H9 (cell line): ENCODE data around the gene PDHA2. TPM values are rescaled to one million over a fixed set of nuclear protein-coding genes. Genes with fewer than 3 reads are reported as not detected.

Experiments used
- DNase-seq: peaks from one replicate; pipeline ENCODE4 v3.0.0-alpha.2; 2017
- H2AFZ ChIP-seq: one replicate; pipeline ENCODE4 v1.6.1; 2013; ENCODE audit warnings: mild to moderate bottlenecking, low read length, control low read depth, moderate library complexity
- H2AK5ac ChIP-seq: 2 replicates; pipeline ENCODE4 v1.6.1; 2013; ENCODE audit warnings: low read length, control low read depth, mixed read lengths; ENCODE audit not compliant: insufficient read length
- H2BK120ac ChIP-seq: one replicate; pipeline ENCODE4 v1.6.1; 2013; ENCODE audit warnings: low read depth, mild to moderate bottlenecking, low read length, control low read depth, inconsistent platforms; ENCODE audit not compliant: poor library complexity, severe bottlenecking
- H2BK12ac ChIP-seq: 2 replicates; pipeline ENCODE4 v1.6.1; 2013; ENCODE audit warnings: low read length, control low read depth, mixed read lengths, low read depth; ENCODE audit not compliant: insufficient read length
- H2BK15ac ChIP-seq: 2 replicates; pipeline ENCODE4 v1.6.1; 2013; ENCODE audit warnings: low read depth, low read length, control low read depth
- H2BK20ac ChIP-seq: one replicate; pipeline ENCODE4 v1.6.1; 2013; ENCODE audit warnings: low read depth, mild to moderate bottlenecking, low read length, control low read depth, inconsistent platforms; ENCODE audit not compliant: poor library complexity, severe bottlenecking
- H2BK5ac ChIP-seq: 2 replicates; pipeline ENCODE4 v1.6.1; 2013; ENCODE audit warnings: low read length, control low read depth, mixed read lengths; ENCODE audit not compliant: insufficient read length
- H3K14ac ChIP-seq: 2 replicates; pipeline ENCODE4 v1.6.1; 2013; ENCODE audit warnings: low read length, control low read depth; ENCODE audit not compliant: insufficient read depth
- H3K18ac ChIP-seq: 2 replicates; pipeline ENCODE4 v1.6.1; 2013; ENCODE audit warnings: low read depth, mild to moderate bottlenecking, mixed read lengths, low read length, control low read depth; ENCODE audit not compliant: insufficient read length
- H3K23ac ChIP-seq: 2 replicates; pipeline ENCODE4 v1.6.1; 2013; ENCODE audit warnings: low read length, control low read depth, mixed read lengths, low read depth; ENCODE audit not compliant: insufficient read length
- H3K23me2 ChIP-seq: 2 replicates; pipeline ENCODE4 v1.6.1; 2013; ENCODE audit warnings: low read depth, mild to moderate bottlenecking, mixed read lengths, low read length, control low read depth; ENCODE audit not compliant: insufficient read length, poor library complexity, severe bottlenecking
- H3K27ac ChIP-seq: 2 replicates; pipeline ENCODE4 v1.5.1; 2013; ENCODE audit warnings: low read length, control low read depth, mixed read lengths, low read depth; ENCODE audit not compliant: insufficient read length
- H3K27me3 ChIP-seq: 2 replicates; pipeline ENCODE4 v1.6.1; 2013; ENCODE audit warnings: low read length, control low read depth, inconsistent platforms; ENCODE audit not compliant: insufficient read depth
- H3K4ac ChIP-seq: 2 replicates; pipeline ENCODE4 v1.6.1; 2013; ENCODE audit warnings: low read depth, mild to moderate bottlenecking, control low read depth, inconsistent platforms, low read length, moderate library complexity
- H3K4me1 ChIP-seq: 2 replicates; pipeline ENCODE4 v1.6.1; 2013; ENCODE audit warnings: low read length, control low read depth, inconsistent platforms; ENCODE audit not compliant: insufficient read depth
- H3K4me2 ChIP-seq: 2 replicates; pipeline ENCODE4 v1.6.1; 2013; ENCODE audit warnings: low read length, control low read depth, mixed read lengths; ENCODE audit not compliant: insufficient read length, insufficient read depth
- H3K56ac ChIP-seq: 2 replicates; pipeline ENCODE4 v1.6.1; 2013; ENCODE audit warnings: low read depth, mild to moderate bottlenecking, mixed read lengths, low read length, control low read depth; ENCODE audit not compliant: insufficient read length
- H3K79me1 ChIP-seq: 2 replicates; pipeline ENCODE4 v1.6.1; 2013; ENCODE audit warnings: low read depth, mild to moderate bottlenecking, moderate library complexity, low read length, control low read depth, inconsistent platforms; ENCODE audit not compliant: insufficient read depth, poor library complexity, severe bottlenecking
- H3K79me2 ChIP-seq: 2 replicates; pipeline ENCODE4 v1.6.1; 2013; ENCODE audit warnings: low read length, control low read depth, inconsistent platforms; ENCODE audit not compliant: insufficient read depth
- H3K9ac ChIP-seq: 2 replicates; pipeline ENCODE4 v1.6.1; 2013; ENCODE audit warnings: low read length, control low read depth, mixed read lengths; ENCODE audit not compliant: insufficient read length; ENCODE audit errors: extremely low read depth
- H3K9me3 ChIP-seq: one replicate; pipeline ENCODE4 v1.6.1; 2013; ENCODE audit warnings: low read depth, low read length, inconsistent platforms; ENCODE audit not compliant: control insufficient read depth
- H3T11ph ChIP-seq: one replicate; pipeline ENCODE4 v1.6.1; 2013; ENCODE audit warnings: mild to moderate bottlenecking, low read length, control low read depth, inconsistent platforms
- H4K20me1 ChIP-seq: one replicate; pipeline ENCODE4 v1.6.1; 2013; ENCODE audit not compliant: control insufficient read depth, insufficient read length, insufficient read depth
- H4K5ac ChIP-seq: 2 replicates; pipeline ENCODE4 v1.6.1; 2013; ENCODE audit warnings: low read depth, mild to moderate bottlenecking, mixed read lengths, low read length, control low read depth; ENCODE audit not compliant: insufficient read length
- H4K8ac ChIP-seq: replicated peaks from 2 replicates; pipeline ENCODE4 v1.6.1; 2013; ENCODE audit warnings: low read length, control low read depth, mixed read lengths, low read depth; ENCODE audit not compliant: insufficient read length
- H4K91ac ChIP-seq: 2 replicates; pipeline ENCODE4 v1.6.1; 2013; ENCODE audit warnings: low read depth, mild to moderate bottlenecking, moderate library complexity, mixed read lengths, low read length, control low read depth; ENCODE audit not compliant: insufficient read length
- H3K27ac Mint-ChIP-seq, 3 experiments: 2 replicates in 2 of 3; 3 replicates in 1 of 3; pipeline ENCODE4 v1.8.0; 2020 to 2021; ENCODE audit warnings: mixed read lengths in 3 of 3, mild to moderate bottlenecking in 1 of 3, moderate library complexity in 1 of 3
- H3K27me3 Mint-ChIP-seq: 2 replicates; pipeline ENCODE4 v1.8.0; 2021; ENCODE audit warnings: low read depth, mild to moderate bottlenecking, moderate library complexity, mixed read lengths
- H3K36me3 Mint-ChIP-seq, 3 experiments: 2 replicates in 2 of 3; 3 replicates in 1 of 3; pipeline ENCODE4 v1.8.0; 2020 to 2021; ENCODE audit warnings: low read depth in 3 of 3, mixed read lengths in 3 of 3; ENCODE audit not compliant: insufficient read depth in 1 of 3
- H3K4me1 Mint-ChIP-seq, 2 experiments: 2 replicates each; pipeline ENCODE4 v1.8.0; 2020; ENCODE audit warnings: mixed read lengths in 2 of 2
- H3K4me3 Mint-ChIP-seq, 2 experiments: 2 replicates in 1 of 2; 3 replicates in 1 of 2; pipeline ENCODE4 v1.8.0; 2020 to 2021; ENCODE audit warnings: mild to moderate bottlenecking in 2 of 2, mixed read lengths in 2 of 2, moderate library complexity in 1 of 2
- H3K9me3 Mint-ChIP-seq, 2 experiments: 2 replicates in 1 of 2; 3 replicates in 1 of 2; pipeline ENCODE4 v1.8.0; 2020; ENCODE audit warnings: mild to moderate bottlenecking in 2 of 2, mixed read lengths in 2 of 2, moderate library complexity in 1 of 2
- CTCF ChIP-seq: fragments of 200-600 bp; sonication (generic); conservative IDR thresholded peaks from 3 replicates; pipeline ENCODE4 v1.8.0; 2021; ENCODE audit warnings: antibody characterized with exemption, mild to moderate bottlenecking
- WGBS: extraction: QIAGEN DNeasy Blood & Tissue Kit; methylation state at CpG from one replicate; pipeline ENCODE4 v1.1.7; 2013; ENCODE audit warnings: missing lambda C conversion rate, low lambda C conversion rate, mixed read lengths; ENCODE audit not compliant: insufficient read length; ENCODE audit errors: extremely low coverage; 5-methylcytosine and 5-hydroxymethylcytosine counted together
- total RNA-seq: library from RNA; stranded (reverse); gene quantifications from 2 replicates; pipeline ENCODE4 v1.2.1, GENCODE V29; 2021

PDHA2 gene
- total RNA-seq, 1 experiment from 2014 or later = not detected

GRCh38 chr4:95835672-95836071 is 4.2 kb upstream of the PDHA2 start:
- Histone ChIP-seq H3K27me3 (no peaks in the 10 kb centered on the region), H3K14ac (no peak overlapping the region), H3K18ac (no peak overlapping the region), H3K9me3 (no peaks in the 10 kb centered on the region), H4K5ac (no peak overlapping the region), H3K4ac (no peak overlapping the region), H3K23me2 (no peaks in the 10 kb centered on the region), H2BK12ac (no peak overlapping the region), H2AK5ac (no peak overlapping the region), H2BK20ac (no peak overlapping the region), H4K8ac (no peak overlapping the region), H4K20me1 (no peaks in the 10 kb centered on the region), H3K4me2 (no peak overlapping the region), H3K79me2 (no peaks in the 10 kb centered on the region), H3K4me1 (peaks cover 3% of the 10 kb centered on the region; the same call in 1 of the 2 replicates), H3K56ac (no peak overlapping the region), H4K91ac (no peak overlapping the region), H3T11ph (no peak overlapping the region), H2BK120ac (no peak overlapping the region), H3K79me1 (no peaks in the 10 kb centered on the region), H3K9ac (no peak overlapping the region), H2AFZ (no peak overlapping the region), H3K27ac (no peak overlapping the region), H2BK15ac (no peak overlapping the region), H2BK5ac (no peak overlapping the region), H3K23ac (no peak overlapping the region)
- DNase-seq = peak; percentile 35
- no peak overlapping the region for H3K27ac Mint-ChIP-seq
- H3K4me3 Mint-ChIP-seq = no peak overlapping the region
- no CpG with 5 or more reads among the region's 3 CpGs for WGBS
- no peaks in the 10 kb centered on the region for H3K27me3 Mint-ChIP-seq
- H3K36me3 Mint-ChIP-seq = peaks cover 0 to 11% (median 9%) of the 10 kb centered on the region in 3 experiments; a peak in 3 of 7 replicates
- H3K9me3 Mint-ChIP-seq = no peaks in the 10 kb centered on the region; a peak in 4 of 5 replicates
- TF ChIP-seq CTCF = peak; percentile 78
- H3K4me1 Mint-ChIP-seq = peaks cover 26 to 27% of the 10 kb centered on the region in 2 experiments
